HEK293 (cell line): ENCODE data around the gene ABCC10.

ENCODE experiments used
- CTCF ChIA-PET: fragments of 350-600 bp; formaldehyde crosslinking; extraction: SDS; loops from one replicate; lab custom pipeline; 2021; ENCODE audit warnings: antibody characterized with exemption; lab: Yijun Ruan, JAX
- POLR2A ChIA-PET: fragments of 300-600 bp; formaldehyde crosslinking; extraction: SDS; loops from one replicate; lab custom pipeline; 2020; ENCODE audit warnings: antibody characterized with exemption, inconsistent platforms; lab: Yijun Ruan, JAX
- H3K27ac ChIP-seq: fragments of 200-500 bp; sonication (Bioruptor generic); 2 replicates; pipeline ENCODE4 v1.5.1; 2014; ENCODE audit warnings: low read depth, low read length, control low read depth, inconsistent platforms; ENCODE audit errors: extremely low read depth
- H3K36me3 ChIP-seq, 2 experiments: fragments of 200-500 bp in 1 of 2; sonication (Bioruptor generic) in 1 of 2; 1 replicate in 1 of 2; 2 replicates in 1 of 2; pipeline ENCODE4 v1.5.1; 2014 to 2017; ENCODE audit warnings: inconsistent platforms in 2 of 2, low read length in 2 of 2; ENCODE audit not compliant: control insufficient read depth in 2 of 2, insufficient read depth in 1 of 2
- H3K4me1 ChIP-seq: fragments of 200-500 bp; sonication (Bioruptor generic); 2 replicates; pipeline ENCODE4 v1.5.1; 2014; ENCODE audit warnings: mild to moderate bottlenecking, low read length, inconsistent platforms; ENCODE audit not compliant: control insufficient read depth, insufficient read depth
- H3K4me3 ChIP-seq: 2 replicates; pipeline ENCODE4 v1.5.1; 2011; ENCODE audit warnings: low read depth, mild to moderate bottlenecking, control low read depth, low read length, moderate library complexity
- H3K9me3 ChIP-seq: fragments of 200-500 bp; sonication (Bioruptor generic); 2 replicates; pipeline ENCODE4 v1.5.1; 2014; ENCODE audit warnings: low read depth, low read length, inconsistent platforms; ENCODE audit not compliant: control insufficient read depth, insufficient read depth
- BCL11A ChIP-seq: fragments of 450-650 bp; formaldehyde crosslinking; IDR thresholded peaks from 2 replicates; pipeline ENCODE4 v1.5.1; 2016; ENCODE audit warnings: low read depth, missing biosample characterization, missing genetic modification characterization
- HOXA7 ChIP-seq: sonication (generic); formaldehyde crosslinking; IDR thresholded peaks from 2 replicates; pipeline ENCODE4 v1.8.1; 2022; ENCODE audit warnings: missing genetic modification reagents, borderline replicate concordance
- MYNN ChIP-seq: fragments of 450-650 bp; formaldehyde crosslinking; IDR thresholded peaks from 2 replicates; pipeline ENCODE4 v1.5.1; 2016; ENCODE audit warnings: missing biosample characterization, missing genetic modification characterization, borderline replicate concordance
- SALL2 ChIP-seq: fragments of 450-650 bp; formaldehyde crosslinking; IDR thresholded peaks from 2 replicates; pipeline ENCODE4 v1.5.0; 2017; ENCODE audit warnings: missing biosample characterization, mild to moderate bottlenecking, missing genetic modification characterization, borderline replicate concordance
- SCRT2 ChIP-seq: fragments of 450-650 bp; formaldehyde crosslinking; IDR thresholded peaks from 2 replicates; pipeline ENCODE4 v1.5.1; 2016; ENCODE audit warnings: missing biosample characterization, missing genetic modification characterization
- SP3 ChIP-seq: fragments of 450-650 bp; formaldehyde crosslinking; IDR thresholded peaks from 2 replicates; pipeline ENCODE4 v1.5.1; 2016; ENCODE audit warnings: missing biosample characterization, missing genetic modification characterization
- ZEB2 ChIP-seq: fragments of 450-650 bp; formaldehyde crosslinking; IDR thresholded peaks from 2 replicates; pipeline ENCODE4 v1.5.1; 2016; ENCODE audit warnings: missing biosample characterization, missing genetic modification characterization
- ZNF155 ChIP-seq: fragments of 450-650 bp; formaldehyde crosslinking; IDR thresholded peaks from 2 replicates; pipeline ENCODE4 v1.5.1; 2016; ENCODE audit warnings: missing biosample characterization, missing genetic modification characterization
- ZNF19 ChIP-seq: fragments of 450-650 bp; formaldehyde crosslinking; IDR thresholded peaks from 2 replicates; pipeline ENCODE4; 2016; ENCODE audit warnings: missing biosample characterization, missing genetic modification characterization, low read depth
- ZNF211 ChIP-seq: fragments of 450-650 bp; formaldehyde crosslinking; IDR thresholded peaks from 2 replicates; pipeline ENCODE4 v1.5.1; 2016; ENCODE audit warnings: low read depth, missing biosample characterization, missing genetic modification characterization
- ZNF23 ChIP-seq: fragments of 450-650 bp; formaldehyde crosslinking; IDR thresholded peaks from 2 replicates; pipeline ENCODE4 v1.5.1; 2016; ENCODE audit warnings: missing biosample characterization, missing genetic modification characterization, borderline replicate concordance
- ZNF473 ChIP-seq: fragments of 450-650 bp; formaldehyde crosslinking; IDR thresholded peaks from 2 replicates; pipeline ENCODE4 v1.5.1; 2017; ENCODE audit warnings: missing biosample characterization, missing genetic modification characterization
- ZNF560 ChIP-seq: fragments of 450-650 bp; formaldehyde crosslinking; IDR thresholded peaks from 2 replicates; pipeline ENCODE4 v1.5.1; 2017; ENCODE audit warnings: missing biosample characterization, missing genetic modification characterization, borderline replicate concordance
- ZNF792 ChIP-seq: fragments of 450-650 bp; formaldehyde crosslinking; IDR thresholded peaks from 2 replicates; pipeline ENCODE4 v1.5.1; 2016; ENCODE audit warnings: missing biosample characterization, missing genetic modification characterization
- ZNF837 ChIP-seq: fragments of 450-650 bp; formaldehyde crosslinking; IDR thresholded peaks from 2 replicates; pipeline ENCODE4 v1.5.1; 2016; ENCODE audit warnings: missing biosample characterization, missing genetic modification characterization
- ZSCAN30 ChIP-seq: fragments of 450-650 bp; IDR thresholded peaks from 2 replicates; pipeline ENCODE4 v1.5.1; 2018; ENCODE audit warnings: missing biosample characterization, mild to moderate bottlenecking, missing genetic modification characterization, moderate library complexity
- TF ChIP-seq, protein P1 (sequence below): fragments of 450-650 bp; formaldehyde crosslinking; IDR thresholded peaks from 2 replicates; pipeline ENCODE4 v1.5.1; 2016; ENCODE audit warnings: missing biosample characterization, missing genetic modification characterization
- TF ChIP-seq, protein P2 (sequence below): fragments of 450-650 bp; formaldehyde crosslinking; IDR thresholded peaks from 2 replicates; pipeline ENCODE4 v1.5.1; 2016; ENCODE audit warnings: missing biosample characterization, missing genetic modification characterization
- TF ChIP-seq, protein P3 (sequence below): fragments of 450-650 bp; formaldehyde crosslinking; IDR thresholded peaks from 2 replicates; pipeline ENCODE4 v1.5.1; 2016; ENCODE audit warnings: missing biosample characterization, missing genetic modification characterization
- TF ChIP-seq, protein P4 (sequence below): fragments of 450-650 bp; formaldehyde crosslinking; IDR thresholded peaks from 2 replicates; pipeline ENCODE4 v1.5.1; 2017; ENCODE audit warnings: missing biosample characterization, mild to moderate bottlenecking, missing genetic modification characterization, moderate library complexity
- TF ChIP-seq, protein P5 (sequence below): fragments of 450-650 bp; formaldehyde crosslinking; IDR thresholded peaks from 2 replicates; pipeline ENCODE4 v1.5.1; 2016; ENCODE audit warnings: missing biosample characterization, missing genetic modification characterization

ABCC10 gene, protein sequence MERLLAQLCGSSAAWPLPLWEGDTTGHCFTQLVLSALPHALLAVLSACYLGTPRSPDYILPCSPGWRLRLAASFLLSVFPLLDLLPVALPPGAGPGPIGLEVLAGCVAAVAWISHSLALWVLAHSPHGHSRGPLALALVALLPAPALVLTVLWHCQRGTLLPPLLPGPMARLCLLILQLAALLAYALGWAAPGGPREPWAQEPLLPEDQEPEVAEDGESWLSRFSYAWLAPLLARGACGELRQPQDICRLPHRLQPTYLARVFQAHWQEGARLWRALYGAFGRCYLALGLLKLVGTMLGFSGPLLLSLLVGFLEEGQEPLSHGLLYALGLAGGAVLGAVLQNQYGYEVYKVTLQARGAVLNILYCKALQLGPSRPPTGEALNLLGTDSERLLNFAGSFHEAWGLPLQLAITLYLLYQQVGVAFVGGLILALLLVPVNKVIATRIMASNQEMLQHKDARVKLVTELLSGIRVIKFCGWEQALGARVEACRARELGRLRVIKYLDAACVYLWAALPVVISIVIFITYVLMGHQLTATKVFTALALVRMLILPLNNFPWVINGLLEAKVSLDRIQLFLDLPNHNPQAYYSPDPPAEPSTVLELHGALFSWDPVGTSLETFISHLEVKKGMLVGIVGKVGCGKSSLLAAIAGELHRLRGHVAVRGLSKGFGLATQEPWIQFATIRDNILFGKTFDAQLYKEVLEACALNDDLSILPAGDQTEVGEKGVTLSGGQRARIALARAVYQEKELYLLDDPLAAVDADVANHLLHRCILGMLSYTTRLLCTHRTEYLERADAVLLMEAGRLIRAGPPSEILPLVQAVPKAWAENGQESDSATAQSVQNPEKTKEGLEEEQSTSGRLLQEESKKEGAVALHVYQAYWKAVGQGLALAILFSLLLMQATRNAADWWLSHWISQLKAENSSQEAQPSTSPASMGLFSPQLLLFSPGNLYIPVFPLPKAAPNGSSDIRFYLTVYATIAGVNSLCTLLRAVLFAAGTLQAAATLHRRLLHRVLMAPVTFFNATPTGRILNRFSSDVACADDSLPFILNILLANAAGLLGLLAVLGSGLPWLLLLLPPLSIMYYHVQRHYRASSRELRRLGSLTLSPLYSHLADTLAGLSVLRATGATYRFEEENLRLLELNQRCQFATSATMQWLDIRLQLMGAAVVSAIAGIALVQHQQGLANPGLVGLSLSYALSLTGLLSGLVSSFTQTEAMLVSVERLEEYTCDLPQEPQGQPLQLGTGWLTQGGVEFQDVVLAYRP (N-terminal part only)

DNA sequence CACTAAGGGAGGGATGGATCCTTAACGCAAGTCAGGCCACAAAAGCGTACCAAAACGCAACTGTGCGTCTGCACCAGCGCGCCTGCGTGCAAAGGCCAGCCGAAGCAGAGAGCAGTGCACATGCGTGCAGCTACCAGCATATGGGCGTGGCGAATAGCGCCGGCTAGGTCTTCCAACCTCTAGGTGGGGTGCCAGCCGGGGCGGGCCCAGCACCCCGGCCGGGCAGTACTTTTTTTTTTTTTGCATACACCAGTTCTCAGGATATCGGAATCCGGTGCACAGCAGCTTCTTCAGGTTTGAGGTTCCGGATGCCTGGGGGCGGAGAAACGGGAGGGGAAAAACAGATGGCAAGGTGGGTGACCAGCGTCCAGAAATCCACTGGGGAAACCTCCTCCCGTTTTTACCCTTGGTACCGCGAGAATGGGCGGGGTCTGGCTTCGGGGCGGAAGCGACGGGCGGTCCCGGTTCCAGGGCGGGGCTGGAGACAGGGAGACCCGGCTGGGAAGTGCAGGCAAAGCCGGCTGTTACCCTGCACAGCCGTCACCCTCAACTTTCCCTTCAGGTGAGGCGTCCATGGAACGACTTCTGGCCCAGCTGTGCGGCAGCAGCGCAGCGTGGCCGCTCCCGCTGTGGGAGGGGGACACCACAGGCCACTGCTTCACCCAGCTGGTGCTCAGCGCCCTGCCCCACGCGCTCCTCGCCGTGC, at the start of gene ABCC10:
Gene ABCC10 (plus strand): TSS at position 136 of the 706 bp plus-strand sequence. CDS start 438 bp downstream, at position 574.
- Histone ChIP-seq H3K9me3 (no peaks in the 10 kb centered on the region), H3K36me3 (peaks cover 7 to 8% of the 10 kb centered on the region in 2 experiments; a peak in 2 of 3 replicates), H3K4me1 (peaks cover 7% of the 10 kb centered on the region; the same call in 1 of the 2 replicates), H3K4me3 (peak within 1 kb of the TSS; percentile 92), H3K27ac (peak within 1 kb of the TSS; percentile 84)
- ChIA-PET POLR2A (interaction anchor here (0.8 to 2.6 kb wide), 17 partner anchors 9 to 107 kb away, joined by 3 to 28 read pairs (median 3); partner anchors contain the start of genes LRRC73, POLR1C, TJAP1 and YIPF3), CTCF (interaction anchor here (0.5 to 1.9 kb wide), 11 partner anchors 9 to 527 kb away, joined by 3 to 7 read pairs (median 4); no protein-coding TSS in a partner anchor)
- TF ChIP-seq, protein P1, sequence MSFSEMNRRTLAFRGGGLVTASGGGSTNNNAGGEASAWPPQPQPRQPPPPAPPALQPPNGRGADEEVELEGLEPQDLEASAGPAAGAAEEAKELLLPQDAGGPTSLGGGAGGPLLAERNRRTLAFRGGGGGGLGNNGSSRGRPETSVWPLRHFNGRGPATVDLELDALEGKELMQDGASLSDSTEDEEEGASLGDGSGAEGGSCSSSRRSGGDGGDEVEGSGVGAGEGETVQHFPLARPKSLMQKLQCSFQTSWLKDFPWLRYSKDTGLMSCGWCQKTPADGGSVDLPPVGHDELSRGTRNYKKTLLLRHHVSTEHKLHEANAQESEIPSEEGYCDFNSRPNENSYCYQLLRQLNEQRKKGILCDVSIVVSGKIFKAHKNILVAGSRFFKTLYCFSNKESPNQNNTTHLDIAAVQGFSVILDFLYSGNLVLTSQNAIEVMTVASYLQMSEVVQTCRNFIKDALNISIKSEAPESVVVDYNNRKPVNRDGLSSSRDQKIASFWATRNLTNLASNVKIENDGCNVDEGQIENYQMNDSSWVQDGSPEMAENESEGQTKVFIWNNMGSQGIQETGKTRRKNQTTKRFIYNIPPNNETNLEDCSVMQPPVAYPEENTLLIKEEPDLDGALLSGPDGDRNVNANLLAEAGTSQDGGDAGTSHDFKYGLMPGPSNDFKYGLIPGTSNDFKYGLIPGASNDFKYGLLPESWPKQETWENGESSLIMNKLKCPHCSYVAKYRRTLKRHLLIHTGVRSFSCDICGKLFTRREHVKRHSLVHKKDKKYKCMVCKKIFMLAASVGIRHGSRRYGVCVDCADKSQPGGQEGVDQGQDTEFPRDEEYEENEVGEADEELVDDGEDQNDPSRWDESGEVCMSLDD: peak; percentile 91
- TF ChIP-seq, protein P2, sequence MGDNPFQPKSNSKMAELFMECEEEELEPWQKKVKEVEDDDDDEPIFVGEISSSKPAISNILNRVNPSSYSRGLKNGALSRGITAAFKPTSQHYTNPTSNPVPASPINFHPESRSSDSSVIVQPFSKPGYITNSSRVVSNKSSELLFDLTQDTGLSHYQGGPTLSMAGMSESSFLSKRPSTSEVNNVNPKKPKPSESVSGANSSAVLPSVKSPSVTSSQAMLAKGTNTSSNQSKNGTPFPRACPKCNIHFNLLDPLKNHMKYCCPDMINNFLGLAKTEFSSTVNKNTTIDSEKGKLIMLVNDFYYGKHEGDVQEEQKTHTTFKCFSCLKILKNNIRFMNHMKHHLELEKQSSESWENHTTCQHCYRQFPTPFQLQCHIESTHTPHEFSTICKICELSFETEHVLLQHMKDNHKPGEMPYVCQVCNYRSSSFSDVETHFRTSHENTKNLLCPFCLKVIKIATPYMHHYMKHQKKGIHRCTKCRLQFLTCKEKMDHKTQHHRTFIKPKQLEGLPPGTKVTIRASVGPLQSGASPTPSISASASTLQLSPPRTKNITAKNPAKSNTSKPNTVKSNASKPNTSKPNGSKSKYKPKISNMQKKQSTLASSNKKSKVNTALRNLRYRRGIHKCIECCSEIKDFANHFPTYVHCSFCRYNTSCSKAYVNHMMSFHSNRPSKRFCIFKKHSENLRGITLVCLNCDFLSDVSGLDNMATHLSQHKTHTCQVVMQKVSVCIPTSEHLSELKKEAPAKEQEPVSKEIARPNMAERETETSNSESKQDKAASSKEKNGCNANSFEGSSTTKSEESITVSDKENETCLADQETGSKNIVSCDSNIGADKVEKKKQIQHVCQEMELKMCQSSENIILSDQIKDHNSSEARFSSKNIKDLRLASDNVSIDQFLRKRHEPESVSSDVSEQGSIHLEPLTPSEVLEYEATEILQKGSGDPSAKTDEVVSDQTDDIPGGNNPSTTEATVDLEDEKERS (tag by site-specific recombination): no peak
- TF ChIP-seq, protein P3, sequence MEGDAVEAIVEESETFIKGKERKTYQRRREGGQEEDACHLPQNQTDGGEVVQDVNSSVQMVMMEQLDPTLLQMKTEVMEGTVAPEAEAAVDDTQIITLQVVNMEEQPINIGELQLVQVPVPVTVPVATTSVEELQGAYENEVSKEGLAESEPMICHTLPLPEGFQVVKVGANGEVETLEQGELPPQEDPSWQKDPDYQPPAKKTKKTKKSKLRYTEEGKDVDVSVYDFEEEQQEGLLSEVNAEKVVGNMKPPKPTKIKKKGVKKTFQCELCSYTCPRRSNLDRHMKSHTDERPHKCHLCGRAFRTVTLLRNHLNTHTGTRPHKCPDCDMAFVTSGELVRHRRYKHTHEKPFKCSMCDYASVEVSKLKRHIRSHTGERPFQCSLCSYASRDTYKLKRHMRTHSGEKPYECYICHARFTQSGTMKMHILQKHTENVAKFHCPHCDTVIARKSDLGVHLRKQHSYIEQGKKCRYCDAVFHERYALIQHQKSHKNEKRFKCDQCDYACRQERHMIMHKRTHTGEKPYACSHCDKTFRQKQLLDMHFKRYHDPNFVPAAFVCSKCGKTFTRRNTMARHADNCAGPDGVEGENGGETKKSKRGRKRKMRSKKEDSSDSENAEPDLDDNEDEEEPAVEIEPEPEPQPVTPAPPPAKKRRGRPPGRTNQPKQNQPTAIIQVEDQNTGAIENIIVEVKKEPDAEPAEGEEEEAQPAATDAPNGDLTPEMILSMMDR (tag by site-specific recombination): peak; percentile 87
- peak; percentile 96 for TF ChIP-seq SP3
- no peak for TF ChIP-seq ZNF560 (tag by site-specific recombination)
- no peak for TF ChIP-seq ZNF792 (tag by site-specific recombination)
- no peak for TF ChIP-seq ZNF211
- peak; percentile 63 for TF ChIP-seq ZSCAN30
- TF ChIP-seq ZNF19 (tag by site-specific recombination): no peak
- TF ChIP-seq ZEB2: peak; percentile 91
- TF ChIP-seq SALL2 (tag by site-specific recombination): no peak
- TF ChIP-seq MYNN: no peak
- TF ChIP-seq BCL11A (tag by site-specific recombination): no peak
- no peak for TF ChIP-seq HOXA7 (CRISPR knock-in tag)
- TF ChIP-seq, protein P4, sequence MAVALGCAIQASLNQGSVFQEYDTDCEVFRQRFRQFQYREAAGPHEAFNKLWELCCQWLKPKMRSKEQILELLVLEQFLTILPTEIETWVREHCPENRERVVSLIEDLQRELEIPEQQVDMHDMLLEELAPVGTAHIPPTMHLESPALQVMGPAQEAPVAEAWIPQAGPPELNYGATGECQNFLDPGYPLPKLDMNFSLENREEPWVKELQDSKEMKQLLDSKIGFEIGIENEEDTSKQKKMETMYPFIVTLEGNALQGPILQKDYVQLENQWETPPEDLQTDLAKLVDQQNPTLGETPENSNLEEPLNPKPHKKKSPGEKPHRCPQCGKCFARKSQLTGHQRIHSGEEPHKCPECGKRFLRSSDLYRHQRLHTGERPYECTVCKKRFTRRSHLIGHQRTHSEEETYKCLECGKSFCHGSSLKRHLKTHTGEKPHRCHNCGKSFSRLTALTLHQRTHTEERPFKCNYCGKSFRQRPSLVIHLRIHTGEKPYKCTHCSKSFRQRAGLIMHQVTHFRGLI (tag by site-specific recombination): no peak
- no peak for TF ChIP-seq ZNF837 (tag by site-specific recombination)
- TF ChIP-seq, protein P5, sequence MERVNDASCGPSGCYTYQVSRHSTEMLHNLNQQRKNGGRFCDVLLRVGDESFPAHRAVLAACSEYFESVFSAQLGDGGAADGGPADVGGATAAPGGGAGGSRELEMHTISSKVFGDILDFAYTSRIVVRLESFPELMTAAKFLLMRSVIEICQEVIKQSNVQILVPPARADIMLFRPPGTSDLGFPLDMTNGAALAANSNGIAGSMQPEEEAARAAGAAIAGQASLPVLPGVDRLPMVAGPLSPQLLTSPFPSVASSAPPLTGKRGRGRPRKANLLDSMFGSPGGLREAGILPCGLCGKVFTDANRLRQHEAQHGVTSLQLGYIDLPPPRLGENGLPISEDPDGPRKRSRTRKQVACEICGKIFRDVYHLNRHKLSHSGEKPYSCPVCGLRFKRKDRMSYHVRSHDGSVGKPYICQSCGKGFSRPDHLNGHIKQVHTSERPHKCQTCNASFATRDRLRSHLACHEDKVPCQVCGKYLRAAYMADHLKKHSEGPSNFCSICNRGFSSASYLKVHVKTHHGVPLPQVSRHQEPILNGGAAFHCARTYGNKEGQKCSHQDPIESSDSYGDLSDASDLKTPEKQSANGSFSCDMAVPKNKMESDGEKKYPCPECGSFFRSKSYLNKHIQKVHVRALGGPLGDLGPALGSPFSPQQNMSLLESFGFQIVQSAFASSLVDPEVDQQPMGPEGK (tag by site-specific recombination): peak; percentile 82
- no peak for TF ChIP-seq ZNF473
- TF ChIP-seq SCRT2: no peak; the same call in 1 of the 2 replicates
- TF ChIP-seq ZNF23 (tag by site-specific recombination): no peak
- TF ChIP-seq ZNF155 (tag by site-specific recombination): no peak
